ENCODE results near the gene SCAI. TPM values are rescaled to one million over a fixed set of nuclear protein-coding genes. Genes with fewer than 3 reads are reported as not detected.

SCAI gene
- total RNA-seq, 1 donor from 2014 or later, result 23.5 TPM

- TF ChIP-seq CTCF (IDR thresholded peaks at IDR 0.05; ENCODE audit: unreplicated experiment), result no peak
- no peaks in the 10 kb centered on the region for H3K27me3 Mint-ChIP-seq
- peaks cover 8% of the 10 kb centered on the region for H3K36me3 Mint-ChIP-seq (ENCODE audit: insufficient read depth)
- H3K4me1 Mint-ChIP-seq (ENCODE audit: low read depth), result peaks cover 12% of the 10 kb centered on the region
- no peak for DNase-seq (ENCODE audit: low spot score, unreplicated experiment)
- H3K27ac Mint-ChIP-seq, result peak overlapping the region; percentile 85
- H3K4me3 Mint-ChIP-seq (ENCODE audit: low read depth), result peak overlapping the region; percentile 36
- H3K9me3 Mint-ChIP-seq (ENCODE audit: low read depth), result no peaks in the 10 kb centered on the region
Measured at GRCh38 chr9:124949387-124949786, 193.9 kb downstream of the SCAI start.

GRCh38 chr9:124947727-124948391 lies 195.5 kb downstream of the SCAI start:
- H3K9me3 Mint-ChIP-seq (ENCODE audit: low read depth), result no peaks in the 10 kb centered on the region
- no peak for DNase-seq (ENCODE audit: low spot score, unreplicated experiment)
- no peak for TF ChIP-seq CTCF (IDR thresholded peaks at IDR 0.05; ENCODE audit: unreplicated experiment)
- H3K4me3 Mint-ChIP-seq (ENCODE audit: low read depth), result no peak overlapping the region
- H3K27me3 Mint-ChIP-seq, result no peaks in the 10 kb centered on the region
- peaks cover 12% of the 10 kb centered on the region for H3K4me1 Mint-ChIP-seq (ENCODE audit: low read depth)
- H3K27ac Mint-ChIP-seq, result no peak overlapping the region
- peaks cover 7% of the 10 kb centered on the region for H3K36me3 Mint-ChIP-seq (ENCODE audit: insufficient read depth)

GRCh38 chr9:124946167-124946566 lies 197.2 kb downstream of the SCAI start:
- Mint-ChIP-seq H3K4me1 (ENCODE audit: low read depth) (peaks cover 16% of the 10 kb centered on the region), H3K27me3 (no peaks in the 10 kb centered on the region), H3K36me3 (ENCODE audit: insufficient read depth) (peaks cover 5% of the 10 kb centered on the region), H3K4me3 (ENCODE audit: low read depth) (no peak overlapping the region), H3K9me3 (ENCODE audit: low read depth) (no peaks in the 10 kb centered on the region), H3K27ac (no peak overlapping the region)
- TF ChIP-seq CTCF (IDR thresholded peaks at IDR 0.05; ENCODE audit: unreplicated experiment), result no peak
- no peak for DNase-seq (ENCODE audit: low spot score, unreplicated experiment)

GRCh38 chr9:124941679-124942561 lies 201.4 kb downstream of the SCAI start:
- peaks cover 2% of the 10 kb centered on the region for H3K36me3 Mint-ChIP-seq (ENCODE audit: insufficient read depth)
- H3K27ac Mint-ChIP-seq, result peak overlapping the region; percentile 94
- peaks cover 11% of the 10 kb centered on the region for H3K4me1 Mint-ChIP-seq (ENCODE audit: low read depth)
- no peaks in the 10 kb centered on the region for H3K27me3 Mint-ChIP-seq
- DNase-seq (ENCODE audit: low spot score, unreplicated experiment), result no peak
- H3K4me3 Mint-ChIP-seq (ENCODE audit: low read depth), result peak overlapping the region; percentile 81
- H3K9me3 Mint-ChIP-seq (ENCODE audit: low read depth), result no peaks in the 10 kb centered on the region
- TF ChIP-seq CTCF (IDR thresholded peaks at IDR 0.05; ENCODE audit: unreplicated experiment), result peak; percentile 19

- peaks cover 3% of the 10 kb centered on the region for H3K36me3 Mint-ChIP-seq (ENCODE audit: insufficient read depth)
- H3K4me1 Mint-ChIP-seq (ENCODE audit: low read depth), result peaks cover 11% of the 10 kb centered on the region
- H3K9me3 Mint-ChIP-seq (ENCODE audit: low read depth), result no peaks in the 10 kb centered on the region
- H3K27me3 Mint-ChIP-seq, result no peaks in the 10 kb centered on the region
- H3K27ac Mint-ChIP-seq, result peak within 1 kb of the TSS; percentile 99
- peak within 1 kb of the TSS; percentile 81 for H3K4me3 Mint-ChIP-seq (ENCODE audit: low read depth)
- DNase-seq (ENCODE audit: low spot score, unreplicated experiment), result peak; percentile 96
- TF ChIP-seq CTCF (IDR thresholded peaks at IDR 0.05; ENCODE audit: unreplicated experiment), result no peak
Measured at GRCh38 chr9:124940894-124941678, 202.2 kb downstream of the SCAI start, which contains the start of gene GOLGA1. TSS of gene GOLGA1 (minus strand) at chr9:124941083. CDS start at chr9:124938711, 2,372 bp downstream.

Data from progenitor cell of endocrine pancreas (in vitro differentiated cells).